HUES48 (cell line): ENCODE measurements around the gene VTCN1.
A peak's percentile ranks its signal among the peaks of the same experiment; 100 is the strongest.

ENCODE experiments used
- H3K27ac ChIP-seq: one replicate; pipeline ENCODE4 v1.7.0; 2013; ENCODE audit warnings: low read depth, low read length, inconsistent platforms
- H3K27me3 ChIP-seq: 2 replicates; pipeline ENCODE4 v1.6.1; 2013; ENCODE audit warnings: mild to moderate bottlenecking, low read length; ENCODE audit not compliant: control insufficient read depth, insufficient read depth
- H3K36me3 ChIP-seq: 2 replicates; pipeline ENCODE4 v1.6.1; 2013; ENCODE audit warnings: low read length; ENCODE audit not compliant: control insufficient read depth, insufficient read depth
- H3K4me1 ChIP-seq: 2 replicates; pipeline ENCODE4 v1.6.1; 2013; ENCODE audit warnings: mild to moderate bottlenecking, low read length; ENCODE audit not compliant: control insufficient read depth, insufficient read depth
- H3K4me3 ChIP-seq: 2 replicates; pipeline ENCODE4 v1.5.1; 2013; ENCODE audit warnings: mild to moderate bottlenecking, low read depth, low read length
- H3K9ac ChIP-seq: 2 replicates; pipeline ENCODE4 v1.6.1; 2013; ENCODE audit warnings: mild to moderate bottlenecking, low read depth, low read length, moderate library complexity
- H3K9me3 ChIP-seq: 2 replicates; pipeline ENCODE4 v1.6.1; 2013; ENCODE audit warnings: low read length; ENCODE audit not compliant: control insufficient read depth, insufficient read depth

The VTCN1 gene

GRCh38 chr1:117235863-117236465 is 25.2 kb upstream of the VTCN1 start:
- no peak overlapping the region for H3K4me3 ChIP-seq

GRCh38 chr1:117232531-117232930 is 21.8 kb upstream of the VTCN1 start:
- Histone ChIP-seq H3K4me1 (no peaks in the 10 kb centered on the region), H3K27ac (no peak overlapping the region), H3K9ac (no peak overlapping the region), H3K9me3 (no peaks in the 10 kb centered on the region), H3K27me3 (no peaks in the 10 kb centered on the region), H3K36me3 (no peaks in the 10 kb centered on the region), H3K4me3 (no peak overlapping the region)

More at GRCh38 chr1:117235863-117236465, 25.2 kb upstream of the VTCN1 start:
- H3K36me3 ChIP-seq: no peaks in the 10 kb centered on the region
- H3K9ac ChIP-seq: no peak overlapping the region
- H3K27ac ChIP-seq: no peak overlapping the region
- peaks cover 2% of the 10 kb centered on the region; the same call in 1 of the 2 replicates for H3K4me1 ChIP-seq
- no peaks in the 10 kb centered on the region for H3K9me3 ChIP-seq
- H3K27me3 ChIP-seq: no peaks in the 10 kb centered on the region

DNA sequence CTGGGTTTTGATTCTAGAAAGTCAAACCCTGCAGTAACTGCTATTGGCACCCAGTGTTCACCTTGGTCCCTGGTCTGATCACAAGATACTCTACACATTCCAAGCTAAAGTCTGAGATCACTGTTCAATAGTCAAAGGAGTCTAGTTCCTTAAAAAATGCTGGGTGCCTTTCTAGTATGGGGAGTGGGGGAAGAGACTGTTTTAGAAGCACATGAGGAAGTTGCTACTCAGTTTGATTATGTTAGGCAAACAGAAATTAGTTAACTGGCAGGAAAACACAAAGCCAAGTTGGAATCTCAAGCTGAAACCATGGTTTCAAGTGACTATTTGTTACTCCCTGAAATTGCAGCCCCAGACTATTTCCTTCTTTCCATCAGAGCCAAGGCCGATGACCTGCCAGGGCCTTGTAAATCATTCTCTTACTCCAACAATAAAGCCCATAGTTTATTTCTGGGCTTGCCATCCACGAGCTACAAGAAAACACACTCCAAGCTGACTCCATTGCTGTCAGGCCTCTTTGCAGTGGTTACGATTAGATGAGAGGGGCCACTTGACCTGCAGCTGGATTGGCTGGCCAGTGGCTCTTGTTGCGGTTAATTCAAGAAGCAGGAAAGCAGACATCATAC is 21.1 kb upstream of the VTCN1 start:
- Histone ChIP-seq H3K36me3 (no peaks in the 10 kb centered on the region), H3K4me1 (no peaks in the 10 kb centered on the region), H3K27ac (no peak overlapping the region), H3K9ac (no peak overlapping the region), H3K9me3 (no peaks in the 10 kb centered on the region), H3K4me3 (no peak overlapping the region), H3K27me3 (no peaks in the 10 kb centered on the region)

GRCh38 chr1:117231312-117231711 is 20.6 kb upstream of the VTCN1 start:
- no peaks in the 10 kb centered on the region for H3K36me3 ChIP-seq
- no peak overlapping the region for H3K27ac ChIP-seq
- H3K9ac ChIP-seq: no peak overlapping the region
- no peaks in the 10 kb centered on the region for H3K4me1 ChIP-seq
- H3K4me3 ChIP-seq: no peak overlapping the region
- H3K27me3 ChIP-seq: no peaks in the 10 kb centered on the region
- no peaks in the 10 kb centered on the region for H3K9me3 ChIP-seq

DNA sequence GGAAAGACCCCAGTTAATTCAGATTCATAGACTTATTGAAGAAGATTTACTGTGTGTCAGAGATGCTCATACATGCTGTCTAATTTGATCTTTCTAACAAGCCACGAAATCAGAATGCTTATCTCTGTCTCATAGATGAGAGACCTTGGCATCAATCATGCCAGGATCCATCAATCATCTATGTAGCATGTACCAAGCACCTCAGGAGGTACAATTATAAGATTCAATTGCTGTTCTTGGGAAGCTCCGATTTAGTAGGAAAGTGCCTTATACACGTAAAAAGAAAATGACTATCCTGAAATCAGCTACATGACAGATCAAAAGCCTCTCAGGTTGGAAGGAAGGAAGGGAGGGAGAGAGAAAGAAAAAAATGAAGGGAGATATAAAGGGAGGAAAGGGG is 18.5 kb upstream of the VTCN1 start:
- H3K27ac ChIP-seq: no peak overlapping the region
- H3K9ac ChIP-seq: no peak overlapping the region
- H3K27me3 ChIP-seq: no peaks in the 10 kb centered on the region
- H3K36me3 ChIP-seq: no peaks in the 10 kb centered on the region
- H3K9me3 ChIP-seq: no peaks in the 10 kb centered on the region
- no peaks in the 10 kb centered on the region for H3K4me1 ChIP-seq
- H3K4me3 ChIP-seq: no peak overlapping the region

- Histone ChIP-seq H3K36me3 (no peaks in the 10 kb centered on the region), H3K4me3 (no peak overlapping the region), H3K27me3 (no peaks in the 10 kb centered on the region), H3K9ac (no peak overlapping the region), H3K9me3 (no peaks in the 10 kb centered on the region), H3K27ac (no peak overlapping the region), H3K4me1 (no peaks in the 10 kb centered on the region)
Observed at GRCh38 chr1:117225931-117226330, 15.2 kb upstream of the VTCN1 start.

DNA sequence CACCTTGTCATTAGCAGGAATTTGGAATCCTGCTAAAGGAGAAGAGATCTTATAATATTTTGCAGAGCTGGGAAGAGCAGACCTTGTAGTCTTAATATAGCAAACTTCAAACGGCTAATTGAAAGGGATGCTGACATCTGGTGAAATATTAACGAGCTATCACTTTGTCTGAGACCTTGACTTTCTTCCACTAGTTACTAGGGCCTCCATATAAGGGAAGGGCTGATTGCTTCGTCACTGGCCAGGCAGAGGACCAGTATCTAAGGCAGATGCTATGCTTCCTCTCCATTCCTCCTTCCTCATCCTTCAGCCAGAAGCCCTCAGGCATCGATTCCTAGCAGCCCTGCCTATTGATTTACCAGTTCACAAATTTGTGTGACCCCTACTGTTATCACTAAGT is 6.0 kb upstream of the VTCN1 start:
- H3K4me1 ChIP-seq: no peaks in the 10 kb centered on the region

GRCh38 chr1:117215733-117216462 is 5.2 kb upstream of the VTCN1 start:
- no peak overlapping the region for H3K9ac ChIP-seq
- H3K4me3 ChIP-seq: no peak overlapping the region
- H3K27ac ChIP-seq: no peak overlapping the region
- no peaks in the 10 kb centered on the region for H3K4me1 ChIP-seq
- no peaks in the 10 kb centered on the region for H3K36me3 ChIP-seq
- peaks cover 17% of the 10 kb centered on the region for H3K9me3 ChIP-seq
- no peaks in the 10 kb centered on the region for H3K27me3 ChIP-seq

More for the DNA sequence above, 6.0 kb upstream of the VTCN1 start:
- peaks cover 17% of the 10 kb centered on the region for H3K9me3 ChIP-seq
- H3K27ac ChIP-seq: no peak overlapping the region
- H3K36me3 ChIP-seq: no peaks in the 10 kb centered on the region
- H3K9ac ChIP-seq: no peak overlapping the region
- H3K4me3 ChIP-seq: no peak overlapping the region
- no peaks in the 10 kb centered on the region for H3K27me3 ChIP-seq

DNA sequence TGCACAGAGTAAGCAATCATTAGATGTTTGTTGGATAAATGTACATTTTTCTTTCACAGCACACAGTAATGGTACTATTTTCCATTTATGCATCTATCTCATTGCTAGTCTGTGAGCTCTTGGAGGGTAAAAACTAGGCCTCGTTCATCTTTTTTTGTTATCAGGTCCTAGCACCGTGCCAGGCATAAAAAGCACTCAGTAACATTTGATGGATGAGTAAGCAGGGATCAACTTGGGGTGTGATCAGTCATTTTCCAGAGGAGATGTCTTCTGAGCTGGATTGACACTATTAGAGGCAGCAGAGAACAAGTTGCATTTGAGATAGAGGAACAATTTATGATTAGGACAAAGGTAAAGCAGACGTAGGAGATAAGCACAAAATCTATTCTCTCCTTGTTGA is 4.3 kb upstream of the VTCN1 start:
- peaks cover 17% of the 10 kb centered on the region for H3K9me3 ChIP-seq
- H3K27me3 ChIP-seq: no peaks in the 10 kb centered on the region
- no peak overlapping the region for H3K4me3 ChIP-seq
- H3K36me3 ChIP-seq: no peaks in the 10 kb centered on the region
- no peaks in the 10 kb centered on the region for H3K4me1 ChIP-seq
- H3K9ac ChIP-seq: no peak overlapping the region
- H3K27ac ChIP-seq: no peak overlapping the region

DNA sequence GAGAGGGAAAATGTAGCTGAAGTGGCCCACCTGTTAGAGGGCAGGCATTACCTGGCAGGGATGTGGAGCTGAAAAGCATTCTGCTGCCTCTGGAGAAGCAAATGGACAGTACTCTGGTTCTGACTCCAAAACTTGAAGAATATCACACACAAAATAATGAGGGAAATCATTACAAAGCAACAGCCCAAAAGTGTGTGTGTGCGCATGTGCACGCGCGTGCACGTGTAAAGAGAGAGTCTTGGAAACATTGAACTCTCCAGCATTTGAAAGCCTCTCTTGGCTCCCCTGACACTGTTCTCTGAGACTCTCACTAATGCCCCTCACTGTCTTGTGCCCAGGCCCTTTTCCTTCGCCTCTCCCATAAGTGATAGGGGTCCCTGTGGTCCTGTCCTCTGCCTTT is 2.3 kb upstream of the VTCN1 start:
- H3K9ac ChIP-seq: no peak overlapping the region
- peaks cover 13% of the 10 kb centered on the region for H3K9me3 ChIP-seq
- no peak overlapping the region for H3K27ac ChIP-seq
- H3K4me1 ChIP-seq: no peaks in the 10 kb centered on the region
- H3K4me3 ChIP-seq: no peak overlapping the region
- H3K36me3 ChIP-seq: no peaks in the 10 kb centered on the region
- no peaks in the 10 kb centered on the region for H3K27me3 ChIP-seq

DNA sequence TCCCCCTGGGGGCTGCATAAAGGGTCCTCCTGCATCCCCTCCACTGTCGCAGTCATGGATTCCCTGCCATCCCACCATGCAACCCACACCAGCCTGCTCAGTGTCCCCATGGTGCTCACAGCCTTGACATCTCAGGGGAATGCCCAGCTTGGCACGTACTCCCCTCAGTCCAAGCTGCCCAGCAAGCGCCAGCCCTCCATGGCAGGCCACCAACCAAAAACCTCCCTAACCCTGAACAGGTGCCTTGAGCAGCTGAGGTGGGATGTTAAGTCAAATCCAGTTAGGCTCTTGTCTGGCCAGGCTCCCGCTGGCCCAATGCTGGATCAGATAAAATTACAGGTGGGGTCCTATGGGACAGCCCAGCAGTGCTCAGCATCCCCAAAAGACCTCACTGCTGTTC is 341 bp downstream of the VTCN1 start:
- H3K27me3 ChIP-seq: no peaks in the 10 kb centered on the region
- no peaks in the 10 kb centered on the region for H3K36me3 ChIP-seq
- no peak overlapping the region for H3K4me3 ChIP-seq
- H3K9ac ChIP-seq: no peak overlapping the region
- no peaks in the 10 kb centered on the region for H3K4me1 ChIP-seq
- peak overlapping the region; percentile 28 for H3K27ac ChIP-seq
- no peaks in the 10 kb centered on the region for H3K9me3 ChIP-seq
